Epithelial cell of prostate (primary cell): ENCODE data around the gene FMN1.
"Not testable (repeated sequence)": the region's sequence is repeated elsewhere in the genome, so short reads cannot be mapped to it uniquely, and the experiment has no call there.

Experiments used
- DNase-seq: peaks from one replicate; pipeline ENCODE4 v3.0.0-alpha.2; 2011; ENCODE audit warnings: low read depth, low spot score
- H3K27ac ChIP-seq: fragments of 450-650 bp; 2 replicates; pipeline ENCODE4 v1.5.1; 2017; ENCODE audit warnings: mild to moderate bottlenecking

FMN1 gene

GRCh38 chr15:33069903-33070302, 124.6 kb downstream of the FMN1 start:
- H3K27ac ChIP-seq, DNase-seq: not testable (repeated sequence)

- no peak for DNase-seq
Measured at GRCh38 chr15:33069161-33069560, 125.4 kb downstream of the FMN1 start.

GRCh38 chr15:33068511-33068990, 126.0 kb downstream of the FMN1 start:
- peak; percentile 71 for DNase-seq
- peak overlapping the region; percentile 88 for H3K27ac ChIP-seq

More at GRCh38 chr15:33069161-33069560, 125.4 kb downstream of the FMN1 start:
- peak overlapping the region; percentile 88 for H3K27ac ChIP-seq

GRCh38 chr15:33068007-33068481, 126.5 kb downstream of the FMN1 start:
- H3K27ac ChIP-seq = peak overlapping the region; percentile 88

GRCh38 chr15:33067456-33067855, 127.1 kb downstream of the FMN1 start:
- H3K27ac ChIP-seq = peak overlapping the region; percentile 88
- no peak for DNase-seq

More at GRCh38 chr15:33068007-33068481, 126.5 kb downstream of the FMN1 start:
- peak; percentile 33 for DNase-seq

GRCh38 chr15:33066584-33066983, 127.9 kb downstream of the FMN1 start:
- no peak overlapping the region for H3K27ac ChIP-seq
- DNase-seq = no peak

GRCh38 chr15:33064878-33065277, 129.6 kb downstream of the FMN1 start:
- no peak for DNase-seq
- no peak overlapping the region for H3K27ac ChIP-seq

- H3K27ac ChIP-seq = no peak overlapping the region
- no peak for DNase-seq
Measured at GRCh38 chr15:33059184-33059583, 135.3 kb downstream of the FMN1 start.

- no peak overlapping the region for H3K27ac ChIP-seq
- DNase-seq = no peak
Measured at GRCh38 chr15:33057845-33058244, 136.7 kb downstream of the FMN1 start.

GRCh38 chr15:33055962-33056361, 138.6 kb downstream of the FMN1 start:
- H3K27ac ChIP-seq = no peak overlapping the region
- no peak for DNase-seq

- DNase-seq = no peak
- no peak overlapping the region for H3K27ac ChIP-seq
Measured at GRCh38 chr15:33051528-33051927, 143.0 kb downstream of the FMN1 start.

- H3K27ac ChIP-seq = no peak overlapping the region
- no peak for DNase-seq
Measured at GRCh38 chr15:33048255-33048654, 146.3 kb downstream of the FMN1 start.

- no peak overlapping the region for H3K27ac ChIP-seq
- DNase-seq = no peak
Measured at GRCh38 chr15:33047077-33047476, 147.4 kb downstream of the FMN1 start.

- H3K27ac ChIP-seq = no peak overlapping the region
- DNase-seq = no peak
Measured at GRCh38 chr15:33046329-33046728, 148.2 kb downstream of the FMN1 start.

- DNase-seq = no peak
Measured at GRCh38 chr15:33045066-33045810, 149.3 kb downstream of the FMN1 start.

GRCh38 chr15:33044598-33044997, 149.9 kb downstream of the FMN1 start:
- DNase-seq = no peak
- H3K27ac ChIP-seq = no peak overlapping the region

More at GRCh38 chr15:33045066-33045810, 149.3 kb downstream of the FMN1 start:
- no peak overlapping the region for H3K27ac ChIP-seq

- no peak overlapping the region for H3K27ac ChIP-seq
Measured at GRCh38 chr15:33043636-33044035, 150.9 kb downstream of the FMN1 start.

GRCh38 chr15:33040496-33040895, 154.0 kb downstream of the FMN1 start:
- H3K27ac ChIP-seq = no peak overlapping the region
- DNase-seq = no peak

More at GRCh38 chr15:33043636-33044035, 150.9 kb downstream of the FMN1 start:
- no peak for DNase-seq

- DNase-seq = no peak
- H3K27ac ChIP-seq = no peak overlapping the region
Measured at GRCh38 chr15:33034588-33034987, 159.9 kb downstream of the FMN1 start.

- DNase-seq = no peak
- no peak overlapping the region for H3K27ac ChIP-seq
Measured at GRCh38 chr15:33032053-33032452, 162.5 kb downstream of the FMN1 start.

GRCh38 chr15:33031324-33031821, 163.1 kb downstream of the FMN1 start:
- no peak overlapping the region for H3K27ac ChIP-seq
- peak; percentile 29 for DNase-seq

- no peak for DNase-seq
- no peak overlapping the region for H3K27ac ChIP-seq
Measured at GRCh38 chr15:33030315-33030714, 164.2 kb downstream of the FMN1 start.
